ENCODE results near the gene OGFR. TPM values are rescaled to one million over a fixed set of nuclear protein-coding genes. Genes with fewer than 3 reads are reported as not detected.

Gene OGFR
- total and polyA plus RNA-seq, 2 experiments from 2014 or later = 49.9 to 83.1 TPM

GRCh38 chr20:62830821-62831220 lies 26.2 kb downstream of the OGFR start:
- Histone ChIP-seq H3K36me3 (no peaks in the 10 kb centered on the region), H3K27ac (no peak overlapping the region), H3K4me3 (no peak overlapping the region), H3K27me3 (no peaks in the 10 kb centered on the region), H3K4me1 (ENCODE audit: low read depth) (no peaks in the 10 kb centered on the region), H3K9me3 (ENCODE audit: low read depth) (no peaks in the 10 kb centered on the region)
- no peak for TF ChIP-seq CTCF (IDR thresholded peaks at IDR 0.05; ENCODE audit: low read depth, low read length)
- no peak for DNase-seq (ENCODE audit: low read depth in 1 of 2, low spot score in 1 of 2)

- no peak overlapping the region for H3K27ac ChIP-seq
- no peak overlapping the region for H3K4me3 ChIP-seq
- no peaks in the 10 kb centered on the region for H3K4me1 ChIP-seq (ENCODE audit: low read depth)
- no peaks in the 10 kb centered on the region for H3K9me3 ChIP-seq (ENCODE audit: low read depth)
- no peaks in the 10 kb centered on the region for H3K27me3 ChIP-seq
- H3K36me3 ChIP-seq = no peaks in the 10 kb centered on the region
- no peak for TF ChIP-seq CTCF (IDR thresholded peaks at IDR 0.05; ENCODE audit: low read depth, low read length)
- no peak for DNase-seq (ENCODE audit: low read depth in 1 of 2, low spot score in 1 of 2)
Measured at GRCh38 chr20:62831361-62831788, 26.7 kb downstream of the OGFR start.

- Histone ChIP-seq H3K9me3 (ENCODE audit: low read depth) (no peaks in the 10 kb centered on the region), H3K4me1 (ENCODE audit: low read depth) (no peaks in the 10 kb centered on the region), H3K36me3 (no peaks in the 10 kb centered on the region), H3K27me3 (no peaks in the 10 kb centered on the region), H3K27ac (no peak overlapping the region), H3K4me3 (no peak overlapping the region)
- TF ChIP-seq CTCF (IDR thresholded peaks at IDR 0.05; ENCODE audit: low read depth, low read length) = no peak
- no peak for DNase-seq (ENCODE audit: low read depth in 1 of 2, low spot score in 1 of 2)
Measured at GRCh38 chr20:62831854-62832211, 27.2 kb downstream of the OGFR start.

GRCh38 chr20:62832212-62832922 lies 27.7 kb downstream of the OGFR start:
- Histone ChIP-seq H3K4me1 (ENCODE audit: low read depth) (no peaks in the 10 kb centered on the region), H3K27me3 (no peaks in the 10 kb centered on the region), H3K36me3 (no peaks in the 10 kb centered on the region), H3K4me3 (no peak overlapping the region), H3K9me3 (ENCODE audit: low read depth) (no peaks in the 10 kb centered on the region), H3K27ac (no peak overlapping the region)
- DNase-seq (ENCODE audit: low read depth in 1 of 2, low spot score in 1 of 2) = no peak
- no peak for TF ChIP-seq CTCF (IDR thresholded peaks at IDR 0.05; ENCODE audit: low read depth, low read length)

- no peaks in the 10 kb centered on the region for H3K27me3 ChIP-seq
- no peak for DNase-seq (ENCODE audit: low read depth in 1 of 2, low spot score in 1 of 2)
- H3K4me1 ChIP-seq (ENCODE audit: low read depth) = no peaks in the 10 kb centered on the region
- no peak overlapping the region for H3K4me3 ChIP-seq
- H3K36me3 ChIP-seq = no peaks in the 10 kb centered on the region
- TF ChIP-seq CTCF (IDR thresholded peaks at IDR 0.05; ENCODE audit: low read depth, low read length) = no peak
- H3K9me3 ChIP-seq (ENCODE audit: low read depth) = no peaks in the 10 kb centered on the region
- H3K27ac ChIP-seq = no peak overlapping the region
Measured at GRCh38 chr20:62832951-62833391, 28.3 kb downstream of the OGFR start.
